ENCODE results near the gene GKAP1.
"Not testable (repeated sequence)": the region's sequence is repeated elsewhere in the genome, so short reads cannot be mapped to it uniquely, and the experiment has no call there.

GKAP1 gene

GRCh38 chr9:83817356-83818278 lies at the start of gene GKAP1:
GKAP1 (minus strand) TSS chr9:83817769; CDS start chr9:83806517, 11,252 bp downstream.
- H3K4me3 ChIP-seq (ENCODE audit: control insufficient read depth, low read depth, low read length): peak within 1 kb of the TSS; percentile 50
- not testable (repeated sequence) for DNase-seq (ENCODE audit: low read depth)
- TF ChIP-seq CTCF (IDR thresholded peaks at IDR 0.05; ENCODE audit: control insufficient read depth, insufficient read depth, low read depth, low read length, missing control alignments): peak; percentile 15

GRCh38 chr9:83849895-83850294 lies 32.3 kb upstream of the GKAP1 start:
- not testable (repeated sequence) for H3K4me3 ChIP-seq (ENCODE audit: control insufficient read depth, low read depth, low read length); DNase-seq (ENCODE audit: low read depth)

GRCh38 chr9:83837070-83837643 lies 19.6 kb upstream of the GKAP1 start:
- not testable (repeated sequence) for H3K4me3 ChIP-seq (ENCODE audit: control insufficient read depth, low read depth, low read length); DNase-seq (ENCODE audit: low read depth)

GRCh38 chr9:83830426-83831071 lies 13.0 kb upstream of the GKAP1 start:
- DNase-seq (ENCODE audit: low read depth); H3K4me3 ChIP-seq (ENCODE audit: control insufficient read depth, low read depth, low read length): not testable (repeated sequence)

GRCh38 chr9:83824986-83825623 lies 7.5 kb upstream of the GKAP1 start:
- not testable (repeated sequence) for H3K4me3 ChIP-seq (ENCODE audit: control insufficient read depth, low read depth, low read length); DNase-seq (ENCODE audit: low read depth)

GRCh38 chr9:83817011-83817355 lies 586 bp downstream of the GKAP1 start:
- peak overlapping the region; percentile 50 for H3K4me3 ChIP-seq (ENCODE audit: control insufficient read depth, low read depth, low read length)

GRCh38 chr9:83815120-83815519 lies 2.4 kb downstream of the GKAP1 start:
- not testable (repeated sequence) for DNase-seq (ENCODE audit: low read depth); H3K4me3 ChIP-seq (ENCODE audit: control insufficient read depth, low read depth, low read length)

More at GRCh38 chr9:83817011-83817355, 586 bp downstream of the GKAP1 start:
- DNase-seq (ENCODE audit: low read depth): not testable (repeated sequence)

- DNase-seq (ENCODE audit: low read depth); H3K4me3 ChIP-seq (ENCODE audit: control insufficient read depth, low read depth, low read length): not testable (repeated sequence)
Measured at GRCh38 chr9:83809213-83809612, 8.4 kb downstream of the GKAP1 start.

GRCh38 chr9:83804454-83804853 lies 13.1 kb downstream of the GKAP1 start:
- DNase-seq (ENCODE audit: low read depth): not testable (repeated sequence)

GRCh38 chr9:83803941-83804340 lies 13.6 kb downstream of the GKAP1 start:
- H3K4me3 ChIP-seq (ENCODE audit: control insufficient read depth, low read depth, low read length); DNase-seq (ENCODE audit: low read depth): not testable (repeated sequence)

More at GRCh38 chr9:83804454-83804853, 13.1 kb downstream of the GKAP1 start:
- H3K4me3 ChIP-seq (ENCODE audit: control insufficient read depth, low read depth, low read length): not testable (repeated sequence)

GRCh38 chr9:83800236-83801033 lies 17.1 kb downstream of the GKAP1 start:
- no peak overlapping the region for H3K4me3 ChIP-seq (ENCODE audit: control insufficient read depth, low read depth, low read length)

More at GRCh38 chr9:83800236-83801033, 17.1 kb downstream of the GKAP1 start:
- DNase-seq (ENCODE audit: low read depth): no peak
- TF ChIP-seq CTCF (IDR thresholded peaks at IDR 0.05; ENCODE audit: control insufficient read depth, insufficient read depth, low read depth, low read length, missing control alignments): no peak

Measured in AG09309 (cell line).